AG04449 (cell line): ENCODE results near the gene MRPL36.
A peak's percentile ranks its signal among the peaks of the same experiment; 100 is the strongest.

Source experiments
- CTCF ChIA-PET: fragments of 350-600 bp; formaldehyde crosslinking; extraction: SDS; loops from one replicate; lab custom pipeline; 2021; ENCODE audit warnings: antibody characterized with exemption; lab: Yijun Ruan, JAX
- POLR2A ChIA-PET: fragments of 400-600, 350-600 bp; formaldehyde crosslinking; extraction: SDS; loops from one replicate; lab custom pipeline; 2020; ENCODE audit warnings: antibody characterized with exemption, inconsistent platforms; lab: Yijun Ruan, JAX
- DNase-seq: peaks from one replicate; pipeline ENCODE4 v3.0.0-alpha.2; 2010; ENCODE audit warnings: low read depth, low spot score
- H3K4me3 ChIP-seq: 2 replicates; pipeline ENCODE4 v1.5.1; 2011; ENCODE audit warnings: low read depth, mild to moderate bottlenecking, control low read depth, low read length
- TF ChIP-seq, protein P1 (sequence below): IDR thresholded peaks from one replicate; pipeline ENCODE4 v1.5.1; 2011; ENCODE audit warnings: mild to moderate bottlenecking, moderate library complexity, low read length, control low read depth, inconsistent platforms; ENCODE audit not compliant: insufficient read depth; ENCODE audit errors: missing control alignments

Gene MRPL36

DNA sequence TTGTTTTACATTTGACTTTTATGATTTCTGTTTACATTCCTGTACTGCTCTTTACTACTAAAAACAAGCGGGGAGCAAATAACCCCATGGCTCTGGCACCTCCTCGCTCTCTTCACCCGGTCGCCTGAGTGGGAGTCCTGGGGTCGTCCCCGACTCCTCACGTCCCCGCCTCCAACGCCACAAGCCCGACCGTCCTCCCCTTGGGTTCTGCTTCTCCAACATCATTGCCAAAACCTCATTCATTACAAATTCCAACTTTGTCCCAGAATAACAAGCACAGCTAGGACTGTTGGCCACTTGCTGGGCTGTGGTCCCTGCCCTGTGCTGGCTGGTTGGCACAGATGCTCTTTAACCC lies 35.1 kb downstream of the MRPL36 start:
- ChIA-PET CTCF (interaction anchor here (0.6 to 6.2 kb wide), 12 partner anchors 10 to 1839 kb away, joined by 3 to 80 read pairs (median 8); no protein-coding TSS in a partner anchor), POLR2A (no interaction called here)
- H3K4me3 ChIP-seq = no peak overlapping the region
- DNase-seq = no peak
- TF ChIP-seq, protein P1, sequence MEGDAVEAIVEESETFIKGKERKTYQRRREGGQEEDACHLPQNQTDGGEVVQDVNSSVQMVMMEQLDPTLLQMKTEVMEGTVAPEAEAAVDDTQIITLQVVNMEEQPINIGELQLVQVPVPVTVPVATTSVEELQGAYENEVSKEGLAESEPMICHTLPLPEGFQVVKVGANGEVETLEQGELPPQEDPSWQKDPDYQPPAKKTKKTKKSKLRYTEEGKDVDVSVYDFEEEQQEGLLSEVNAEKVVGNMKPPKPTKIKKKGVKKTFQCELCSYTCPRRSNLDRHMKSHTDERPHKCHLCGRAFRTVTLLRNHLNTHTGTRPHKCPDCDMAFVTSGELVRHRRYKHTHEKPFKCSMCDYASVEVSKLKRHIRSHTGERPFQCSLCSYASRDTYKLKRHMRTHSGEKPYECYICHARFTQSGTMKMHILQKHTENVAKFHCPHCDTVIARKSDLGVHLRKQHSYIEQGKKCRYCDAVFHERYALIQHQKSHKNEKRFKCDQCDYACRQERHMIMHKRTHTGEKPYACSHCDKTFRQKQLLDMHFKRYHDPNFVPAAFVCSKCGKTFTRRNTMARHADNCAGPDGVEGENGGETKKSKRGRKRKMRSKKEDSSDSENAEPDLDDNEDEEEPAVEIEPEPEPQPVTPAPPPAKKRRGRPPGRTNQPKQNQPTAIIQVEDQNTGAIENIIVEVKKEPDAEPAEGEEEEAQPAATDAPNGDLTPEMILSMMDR = no peak

DNA sequence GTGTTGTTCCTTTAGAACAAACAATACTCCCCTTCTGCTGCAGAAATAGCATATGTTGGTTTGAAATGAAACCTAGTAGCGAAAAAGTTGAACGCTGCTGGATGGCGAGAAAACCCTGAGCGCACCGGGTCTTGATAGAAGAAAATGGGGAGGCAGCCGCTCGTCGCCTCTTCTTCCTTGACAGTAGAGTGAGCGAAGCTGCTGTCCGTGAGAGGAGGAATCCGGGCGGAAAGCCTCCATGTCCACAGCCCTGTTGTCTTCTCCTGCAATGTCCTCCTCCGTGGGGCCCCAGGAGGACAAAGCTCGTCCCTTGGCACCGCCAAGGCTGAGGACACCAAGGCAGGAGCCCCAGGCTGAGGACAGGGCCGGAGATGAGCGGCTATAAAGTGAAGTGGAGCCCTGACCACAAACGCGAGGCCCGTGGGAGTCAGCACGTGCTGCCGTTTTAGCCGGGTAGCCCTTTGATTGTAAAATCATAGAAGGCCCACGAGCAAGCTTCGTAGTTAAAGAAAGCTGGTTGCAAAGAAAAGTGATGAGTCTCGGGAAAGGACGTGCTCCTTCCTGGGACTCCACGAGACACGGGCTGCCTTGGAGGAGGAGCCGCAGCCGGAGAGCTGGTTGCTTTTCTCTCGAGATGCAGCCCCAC lies 35.6 kb downstream of the MRPL36 start:
- no peak for DNase-seq
- TF ChIP-seq, protein P1 = no peak
- H3K4me3 ChIP-seq = 0 out of 2 replicates have a peak overlapping the region, but pooled peaks have one; percentile 4
- POLR2A ChIA-PET = no interaction called here
- CTCF ChIA-PET = interaction anchor here (0.6 to 6.2 kb wide), 16 partner anchors 10 to 278 kb away, joined by 3 to 80 read pairs (median 6); partner anchors contain the start of gene MRPL36

DNA sequence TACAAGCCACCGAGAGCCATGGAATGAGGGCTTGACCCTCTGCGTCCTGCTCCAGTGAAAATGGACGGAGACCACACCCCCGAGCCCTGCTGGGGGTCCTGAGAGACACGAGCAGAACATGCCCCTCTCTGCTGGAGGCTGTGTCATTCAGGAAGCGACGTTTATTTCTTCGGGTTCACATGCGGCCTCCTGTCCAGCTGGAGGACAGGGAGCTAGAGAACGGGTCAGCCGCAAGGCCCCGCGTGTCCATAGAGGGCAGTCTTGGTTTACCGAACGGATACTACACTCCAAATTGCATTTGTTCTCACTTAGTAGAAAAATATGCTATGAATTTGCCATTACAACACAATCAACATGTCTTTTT lies 36.1 kb downstream of the MRPL36 start:
- CTCF ChIA-PET = interaction anchor here (0.6 to 6.2 kb wide), 17 partner anchors 10 to 283 kb away, joined by 3 to 80 read pairs (median 6); partner anchors contain the start of gene MRPL36
- peak; percentile 28 for DNase-seq
- H3K4me3 ChIP-seq = no peak overlapping the region
- TF ChIP-seq, protein P1 = peak; percentile 81
- POLR2A ChIA-PET = no interaction called here

DNA sequence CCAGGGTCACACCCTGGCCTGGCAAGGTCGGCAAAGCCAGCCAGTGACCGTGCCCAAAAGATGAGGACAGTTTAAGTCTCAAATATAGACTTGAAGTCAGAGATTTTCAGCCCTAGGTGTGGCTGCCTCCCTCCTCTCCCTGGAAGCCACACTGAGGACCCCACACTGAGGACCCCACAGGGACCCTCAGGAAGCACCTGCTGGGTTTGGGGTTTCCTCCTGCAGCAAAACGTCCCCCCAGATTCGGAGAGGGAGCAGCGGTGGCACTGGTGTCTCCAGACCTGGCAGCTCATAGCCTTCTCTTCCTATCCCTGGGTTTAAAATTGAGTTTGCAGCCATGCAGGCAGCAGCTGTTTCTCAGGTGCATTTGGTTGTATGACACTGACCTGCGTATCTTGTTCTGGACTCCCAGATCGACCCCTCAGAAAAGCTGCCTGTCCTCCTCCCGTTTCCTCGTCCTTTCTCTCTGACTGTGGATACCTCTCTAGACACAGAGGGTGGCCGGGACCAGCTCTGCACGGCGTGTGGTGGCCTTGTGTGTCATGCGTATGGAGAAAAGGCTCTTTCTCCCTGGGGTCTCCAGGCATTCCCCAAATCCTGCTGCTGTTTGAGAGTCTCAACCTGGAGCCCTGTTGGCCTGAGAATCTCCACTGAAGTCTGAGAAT lies 36.6 kb downstream of the MRPL36 start:
- no peak for DNase-seq
- TF ChIP-seq, protein P1 = no peak
- CTCF ChIA-PET = interaction anchor here (0.6 to 6.2 kb wide), 17 partner anchors 10 to 839 kb away, joined by 3 to 80 read pairs (median 6); partner anchors contain the start of gene MRPL36
- POLR2A ChIA-PET = no interaction called here
- no peak overlapping the region for H3K4me3 ChIP-seq

DNA sequence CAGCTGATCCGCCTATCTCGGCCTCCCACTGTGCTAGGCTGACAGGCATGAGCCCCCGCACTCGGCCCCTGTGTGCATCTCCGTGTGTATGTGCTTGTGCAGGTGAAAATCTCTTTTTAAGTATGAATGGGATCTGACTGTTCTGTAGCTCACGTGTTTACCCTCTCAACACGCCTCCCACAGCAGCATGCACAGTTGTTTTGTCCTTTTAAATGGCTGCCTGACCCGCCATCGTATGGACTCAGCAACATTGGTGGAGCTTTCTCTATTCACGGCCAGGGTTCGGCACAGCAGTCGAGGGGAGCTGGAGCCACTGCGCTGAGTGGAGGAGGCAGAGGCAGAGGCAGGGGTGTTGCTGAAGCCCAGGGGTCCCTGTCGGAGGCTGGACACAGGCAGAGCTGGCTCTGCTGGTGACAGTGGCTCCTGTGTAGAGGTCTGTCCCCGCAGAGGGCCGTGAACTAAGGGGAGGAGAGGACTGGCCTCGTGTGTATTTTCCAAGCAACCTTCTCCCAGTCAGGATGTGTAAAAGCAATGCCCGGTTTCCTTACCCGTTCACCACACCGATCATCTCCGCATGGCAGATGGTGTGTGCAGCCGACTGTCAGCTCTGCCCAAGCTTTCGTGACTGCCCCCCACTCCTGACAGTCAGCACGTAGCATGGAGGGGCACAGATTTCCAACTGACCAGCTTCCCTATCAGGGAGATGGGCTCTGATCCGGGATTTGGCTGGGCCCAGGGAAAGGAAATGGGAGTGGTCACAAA lies 37.3 kb downstream of the MRPL36 start:
- ChIA-PET CTCF (interaction anchor here (0.9 to 6.2 kb wide), 8 partner anchors 12 to 839 kb away, joined by 3 to 80 read pairs (median 10); partner anchors contain the start of gene MRPL36), POLR2A (no interaction called here)
- H3K4me3 ChIP-seq = no peak overlapping the region
- DNase-seq = no peak
- TF ChIP-seq, protein P1 = no peak
